HG03575 (cell line): ENCODE data around the gene FAM120A.

Experiments used
- ATAC-seq: cut with Tn5 transposase; IDR thresholded peaks from one replicate; pipeline ENCODE4 v1.9.1; 2021; ENCODE audit not compliant: unreplicated experiment, insufficient number of reproducible peaks, low FRiP score; ENCODE audit errors: extremely low read depth

The FAM120A gene

GRCh38 chr9:93466416-93467061 is 15.1 kb downstream of the FAM120A start:
- no peak for ATAC-seq

- ATAC-seq = no peak
These were observed 15.6 kb downstream of the FAM120A start for GRCh38 chr9:93467062-93467416.

- ATAC-seq = no peak
These were observed 16.0 kb downstream of the FAM120A start for GRCh38 chr9:93467462-93467861.

GRCh38 chr9:93468763-93469456 is 17.4 kb downstream of the FAM120A start:
- ATAC-seq = no peak

GRCh38 chr9:93470391-93470790 is 18.9 kb downstream of the FAM120A start:
- no peak for ATAC-seq

- ATAC-seq = no peak
These were observed 19.6 kb downstream of the FAM120A start for GRCh38 chr9:93471124-93471523.

GRCh38 chr9:93473411-93473810 is 21.9 kb downstream of the FAM120A start:
- ATAC-seq = no peak

- ATAC-seq = no peak
These were observed 23.6 kb downstream of the FAM120A start for GRCh38 chr9:93475108-93475507.

- ATAC-seq = no peak
These were observed 24.4 kb downstream of the FAM120A start for GRCh38 chr9:93475856-93476255.

- ATAC-seq = no peak
These were observed 25.4 kb downstream of the FAM120A start for GRCh38 chr9:93476924-93477323.

- no peak for ATAC-seq
These were observed 25.9 kb downstream of the FAM120A start for GRCh38 chr9:93477397-93477796.

GRCh38 chr9:93479726-93480125 is 28.2 kb downstream of the FAM120A start:
- ATAC-seq = no peak

GRCh38 chr9:93480262-93480661 is 28.8 kb downstream of the FAM120A start:
- ATAC-seq = no peak

- no peak for ATAC-seq
These were observed 29.3 kb downstream of the FAM120A start for GRCh38 chr9:93480728-93481324.

GRCh38 chr9:93483497-93483896 is 32.0 kb downstream of the FAM120A start:
- ATAC-seq = no peak

- no peak for ATAC-seq
These were observed 34.8 kb downstream of the FAM120A start for GRCh38 chr9:93486268-93486667.

GRCh38 chr9:93488244-93488643 is 36.8 kb downstream of the FAM120A start:
- ATAC-seq = no peak

GRCh38 chr9:93491593-93492232 is 40.2 kb downstream of the FAM120A start:
- ATAC-seq = no peak

- no peak for ATAC-seq
These were observed 40.8 kb downstream of the FAM120A start for GRCh38 chr9:93492327-93492726.

GRCh38 chr9:93493949-93494348 is 42.5 kb downstream of the FAM120A start:
- no peak for ATAC-seq
